Measurements from ENCODE around the gene FAM163B.

Gene FAM163B

GRCh38 chr9:133615606-133616188 lies 6.5 kb upstream of the FAM163B start:
- FAIRE-seq: no peak

- FAIRE-seq: no peak
Measured at GRCh38 chr9:133615186-133615585, 6.0 kb upstream of the FAM163B start.

GRCh38 chr9:133614678-133615077 lies 5.5 kb upstream of the FAM163B start:
- no peak for FAIRE-seq

GRCh38 chr9:133614056-133614455 lies 4.9 kb upstream of the FAM163B start:
- no peak for FAIRE-seq

GRCh38 chr9:133613432-133613831 lies 4.2 kb upstream of the FAM163B start:
- no peak for FAIRE-seq

- FAIRE-seq: no peak
Measured at GRCh38 chr9:133612816-133613215, 3.6 kb upstream of the FAM163B start.

- FAIRE-seq: no peak
Measured at GRCh38 chr9:133612051-133612450, 2.9 kb upstream of the FAM163B start.

- FAIRE-seq: no peak
Measured at GRCh38 chr9:133610845-133611244, 1.7 kb upstream of the FAM163B start.

GRCh38 chr9:133608889-133609288 lies 300 bp downstream of the FAM163B start:
- no peak for FAIRE-seq

- FAIRE-seq: no peak
Measured at GRCh38 chr9:133608382-133608781, 807 bp downstream of the FAM163B start.

- no peak for FAIRE-seq
Measured at GRCh38 chr9:133607976-133608375, 1.2 kb downstream of the FAM163B start.

- FAIRE-seq: no peak
Measured at GRCh38 chr9:133607381-133607780, 1.8 kb downstream of the FAM163B start.

- no peak for FAIRE-seq
Measured at GRCh38 chr9:133606708-133607025, 2.5 kb downstream of the FAM163B start.

- FAIRE-seq: no peak
Measured at GRCh38 chr9:133605856-133606707, 3.1 kb downstream of the FAM163B start.

- no peak for FAIRE-seq
Measured at GRCh38 chr9:133605446-133605845, 3.7 kb downstream of the FAM163B start.

- no peak for FAIRE-seq
Measured at GRCh38 chr9:133604856-133605255, 4.3 kb downstream of the FAM163B start.

- no peak for FAIRE-seq
Measured at GRCh38 chr9:133604214-133604613, 5.0 kb downstream of the FAM163B start.

- FAIRE-seq: no peak
Measured at GRCh38 chr9:133603135-133603927, 5.9 kb downstream of the FAM163B start.

- FAIRE-seq: no peak
Measured at GRCh38 chr9:133602277-133602676, 6.9 kb downstream of the FAM163B start.

- no peak for FAIRE-seq
Measured at GRCh38 chr9:133601746-133602145, 7.4 kb downstream of the FAM163B start.

- no peak for FAIRE-seq
Measured at GRCh38 chr9:133600739-133601138, 8.4 kb downstream of the FAM163B start.

GRCh38 chr9:133599470-133600173 lies 9.6 kb downstream of the FAM163B start:
- FAIRE-seq: no peak

GRCh38 chr9:133598978-133599377 lies 10.2 kb downstream of the FAM163B start:
- FAIRE-seq: no peak
